Activated T-cell treated with anti-CD3 and anti-CD28 coated beads, Interleukin-2, amount 50 U/mL, for 24 hours (primary cell): ENCODE data around the gene ENC1.

Source experiments
- DNase-seq: peaks from one replicate; pipeline ENCODE4 v3.0.0-alpha.2; 2020
- H3K27ac Mint-ChIP-seq: 2 replicates; pipeline ENCODE4 v1.8.0; 2020; ENCODE audit warnings: mild to moderate bottlenecking, mixed read lengths
- H3K27me3 Mint-ChIP-seq: 2 replicates; pipeline ENCODE4 v1.8.0; 2020; ENCODE audit warnings: mixed read lengths
- H3K36me3 Mint-ChIP-seq: 2 replicates; pipeline ENCODE4 v1.8.0; 2020; ENCODE audit warnings: low read depth, mixed read lengths
- H3K4me1 Mint-ChIP-seq: 2 replicates; pipeline ENCODE4 v1.8.0; 2020; ENCODE audit warnings: low read depth, mixed read lengths
- H3K4me3 Mint-ChIP-seq: 2 replicates; pipeline ENCODE4 v1.8.0; 2020; ENCODE audit warnings: mild to moderate bottlenecking, moderate library complexity, mixed read lengths
- H3K9me3 Mint-ChIP-seq: 2 replicates; pipeline ENCODE4 v1.8.0; 2020; ENCODE audit warnings: mixed read lengths

ENC1 gene

DNA sequence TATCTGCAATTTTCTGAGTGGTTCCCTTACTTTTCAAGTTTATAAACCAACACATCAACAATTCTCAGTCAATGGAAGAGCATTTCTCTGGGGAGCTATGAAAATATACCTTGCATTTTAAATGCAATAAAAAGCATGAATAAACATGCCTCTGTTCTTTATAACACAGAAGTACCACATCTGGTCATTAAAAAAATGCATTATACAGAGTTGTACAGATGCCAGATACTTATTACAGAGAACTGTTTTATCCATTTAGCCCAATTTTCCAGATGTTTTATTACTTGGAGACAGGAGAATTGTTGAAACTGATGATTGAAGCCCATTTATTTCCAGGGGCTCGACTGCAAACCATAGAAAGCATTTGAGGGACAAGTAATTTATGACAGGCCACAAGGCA, 25.3 kb upstream of the ENC1 start:
- Mint-ChIP-seq H3K4me1 (no peaks in the 10 kb centered on the region), H3K9me3 (no peaks in the 10 kb centered on the region), H3K27ac (no peak overlapping the region), H3K27me3 (peaks cover 24% of the 10 kb centered on the region), H3K4me3 (no peak overlapping the region), H3K36me3 (no peaks in the 10 kb centered on the region)
- no peak for DNase-seq

GRCh38 chr5:74665273-74665672, 24.7 kb upstream of the ENC1 start:
- Mint-ChIP-seq H3K4me1 (no peaks in the 10 kb centered on the region), H3K36me3 (no peaks in the 10 kb centered on the region), H3K4me3 (no peak overlapping the region), H3K9me3 (no peaks in the 10 kb centered on the region), H3K27me3 (peaks cover 28% of the 10 kb centered on the region), H3K27ac (no peak overlapping the region)
- DNase-seq, result no peak

DNA sequence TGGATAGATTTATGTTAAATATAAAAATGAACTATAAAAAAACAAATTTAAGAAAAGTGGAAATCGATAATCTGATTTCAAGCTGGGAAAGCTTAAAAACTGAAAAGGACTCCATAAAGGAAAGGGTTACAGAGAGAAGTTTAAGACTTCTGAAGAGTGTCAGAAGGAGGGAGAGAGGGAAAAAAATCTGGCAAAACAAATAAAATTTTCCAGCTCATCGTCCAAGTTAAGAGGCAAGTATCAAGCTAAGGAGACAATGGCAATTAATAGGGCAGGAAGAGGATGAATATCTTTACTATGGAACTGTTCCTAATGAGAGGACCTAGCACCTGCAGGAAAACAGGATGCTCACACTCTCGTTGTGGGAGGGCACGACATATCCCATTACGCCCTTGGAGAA, 24.0 kb upstream of the ENC1 start:
- DNase-seq, result no peak
- no peaks in the 10 kb centered on the region for H3K36me3 Mint-ChIP-seq
- H3K27me3 Mint-ChIP-seq, result peaks cover 30% of the 10 kb centered on the region
- no peaks in the 10 kb centered on the region for H3K4me1 Mint-ChIP-seq
- no peaks in the 10 kb centered on the region for H3K9me3 Mint-ChIP-seq
- H3K4me3 Mint-ChIP-seq, result no peak overlapping the region
- no peak overlapping the region for H3K27ac Mint-ChIP-seq

- Mint-ChIP-seq H3K9me3 (no peaks in the 10 kb centered on the region), H3K4me3 (no peak overlapping the region), H3K4me1 (no peaks in the 10 kb centered on the region), H3K27me3 (peaks cover 26% of the 10 kb centered on the region), H3K27ac (no peak overlapping the region), H3K36me3 (no peaks in the 10 kb centered on the region)
- DNase-seq, result no peak
These were observed 20.3 kb upstream of the ENC1 start for GRCh38 chr5:74660873-74661272.

GRCh38 chr5:74660140-74660539, 19.6 kb upstream of the ENC1 start:
- no peak overlapping the region for H3K27ac Mint-ChIP-seq
- H3K9me3 Mint-ChIP-seq, result no peaks in the 10 kb centered on the region
- no peaks in the 10 kb centered on the region for H3K36me3 Mint-ChIP-seq
- no peak for DNase-seq
- H3K27me3 Mint-ChIP-seq, result peaks cover 26% of the 10 kb centered on the region
- H3K4me1 Mint-ChIP-seq, result no peaks in the 10 kb centered on the region
- no peak overlapping the region for H3K4me3 Mint-ChIP-seq

GRCh38 chr5:74659172-74659571, 18.6 kb upstream of the ENC1 start:
- Mint-ChIP-seq H3K36me3 (no peaks in the 10 kb centered on the region), H3K9me3 (no peaks in the 10 kb centered on the region), H3K27ac (no peak overlapping the region), H3K27me3 (peaks cover 26% of the 10 kb centered on the region), H3K4me1 (no peaks in the 10 kb centered on the region), H3K4me3 (no peak overlapping the region)
- DNase-seq, result no peak

DNA sequence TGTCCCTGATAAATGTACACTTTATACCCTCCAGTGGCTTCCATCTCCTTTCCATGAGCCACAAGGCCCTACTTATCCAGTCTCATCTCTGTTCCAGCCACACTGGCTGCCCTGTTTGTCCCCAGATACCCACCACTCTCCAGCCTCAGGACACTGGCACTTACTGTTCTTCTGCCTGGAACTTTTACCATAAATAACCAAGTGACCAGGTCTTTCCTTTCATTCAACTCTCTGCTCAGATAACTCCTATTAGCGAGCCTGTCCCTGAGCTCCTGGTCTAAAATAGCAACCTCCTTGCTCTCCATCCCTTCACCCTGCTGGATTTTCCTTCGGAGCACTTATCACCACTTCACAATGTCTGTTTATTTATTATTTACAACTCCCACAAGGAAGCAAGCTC, 16.6 kb upstream of the ENC1 start:
- H3K4me3 Mint-ChIP-seq, result no peak overlapping the region
- no peaks in the 10 kb centered on the region for H3K4me1 Mint-ChIP-seq
- H3K36me3 Mint-ChIP-seq, result no peaks in the 10 kb centered on the region
- H3K27ac Mint-ChIP-seq, result no peak overlapping the region
- no peak for DNase-seq
- no peaks in the 10 kb centered on the region for H3K9me3 Mint-ChIP-seq
- H3K27me3 Mint-ChIP-seq, result peaks cover 13% of the 10 kb centered on the region

DNA sequence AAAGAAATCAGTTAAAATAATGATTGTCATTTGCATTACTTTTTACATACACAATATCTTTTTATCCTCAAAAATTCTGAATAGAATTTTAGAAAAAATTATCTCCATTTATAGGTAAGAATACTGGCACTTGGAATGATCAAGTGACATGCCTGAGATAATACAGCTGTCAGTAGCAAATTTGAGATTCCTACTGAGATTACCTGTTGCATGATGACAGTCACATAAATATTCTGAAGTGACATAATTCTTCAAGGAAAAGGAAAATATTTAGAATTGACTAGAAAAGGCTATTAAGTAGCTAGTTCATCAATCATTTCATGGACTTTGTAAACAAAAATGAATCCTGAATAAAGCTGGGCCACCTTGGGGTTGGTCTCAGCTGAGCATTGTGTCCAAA, 15.2 kb upstream of the ENC1 start:
- Mint-ChIP-seq H3K27me3 (peaks cover 7% of the 10 kb centered on the region), H3K9me3 (no peaks in the 10 kb centered on the region), H3K4me1 (no peaks in the 10 kb centered on the region), H3K27ac (no peak overlapping the region), H3K4me3 (no peak overlapping the region), H3K36me3 (no peaks in the 10 kb centered on the region)
- DNase-seq, result no peak

DNA sequence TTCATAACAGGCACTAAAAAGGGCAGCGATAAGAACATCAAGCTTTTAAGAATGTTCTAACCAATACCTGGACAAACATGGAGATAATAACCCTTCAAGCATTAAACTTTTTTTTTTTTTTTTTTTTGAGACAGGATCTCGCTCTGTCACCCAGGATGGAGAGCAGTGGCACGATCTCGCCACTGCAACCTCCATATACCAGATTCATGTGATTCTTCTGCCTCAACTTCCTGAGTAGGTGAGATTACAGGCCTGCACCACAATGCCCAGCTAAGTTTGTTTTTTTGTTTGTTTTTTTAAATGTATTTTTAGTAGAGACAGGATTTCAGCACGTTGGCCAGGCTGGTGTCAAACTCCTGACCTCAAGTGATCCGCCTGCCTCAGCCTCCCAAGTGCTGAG, 14.7 kb upstream of the ENC1 start:
- DNase-seq, result no peak
- no peaks in the 10 kb centered on the region for H3K4me1 Mint-ChIP-seq
- no peak overlapping the region for H3K27ac Mint-ChIP-seq
- no peak overlapping the region for H3K4me3 Mint-ChIP-seq
- peaks cover 8% of the 10 kb centered on the region for H3K27me3 Mint-ChIP-seq
- no peaks in the 10 kb centered on the region for H3K9me3 Mint-ChIP-seq
- H3K36me3 Mint-ChIP-seq, result no peaks in the 10 kb centered on the region

GRCh38 chr5:74653991-74654390, 13.5 kb upstream of the ENC1 start:
- DNase-seq, result no peak
- Mint-ChIP-seq H3K36me3 (no peaks in the 10 kb centered on the region), H3K4me1 (no peaks in the 10 kb centered on the region), H3K4me3 (no peak overlapping the region), H3K27me3 (peaks cover 11% of the 10 kb centered on the region), H3K27ac (no peak overlapping the region), H3K9me3 (no peaks in the 10 kb centered on the region)

GRCh38 chr5:74652576-74652975, 12.0 kb upstream of the ENC1 start:
- Mint-ChIP-seq H3K36me3 (no peaks in the 10 kb centered on the region), H3K27ac (no peak overlapping the region), H3K4me1 (no peaks in the 10 kb centered on the region)

GRCh38 chr5:74651710-74652109, 11.2 kb upstream of the ENC1 start:
- no peak for DNase-seq
- Mint-ChIP-seq H3K4me1 (no peaks in the 10 kb centered on the region), H3K27me3 (peaks cover 14% of the 10 kb centered on the region), H3K27ac (no peak overlapping the region), H3K4me3 (no peak overlapping the region), H3K36me3 (no peaks in the 10 kb centered on the region), H3K9me3 (no peaks in the 10 kb centered on the region)

More at GRCh38 chr5:74652576-74652975, 12.0 kb upstream of the ENC1 start:
- Mint-ChIP-seq H3K4me3 (no peak overlapping the region), H3K27me3 (peaks cover 11% of the 10 kb centered on the region), H3K9me3 (no peaks in the 10 kb centered on the region)
- no peak for DNase-seq

DNA sequence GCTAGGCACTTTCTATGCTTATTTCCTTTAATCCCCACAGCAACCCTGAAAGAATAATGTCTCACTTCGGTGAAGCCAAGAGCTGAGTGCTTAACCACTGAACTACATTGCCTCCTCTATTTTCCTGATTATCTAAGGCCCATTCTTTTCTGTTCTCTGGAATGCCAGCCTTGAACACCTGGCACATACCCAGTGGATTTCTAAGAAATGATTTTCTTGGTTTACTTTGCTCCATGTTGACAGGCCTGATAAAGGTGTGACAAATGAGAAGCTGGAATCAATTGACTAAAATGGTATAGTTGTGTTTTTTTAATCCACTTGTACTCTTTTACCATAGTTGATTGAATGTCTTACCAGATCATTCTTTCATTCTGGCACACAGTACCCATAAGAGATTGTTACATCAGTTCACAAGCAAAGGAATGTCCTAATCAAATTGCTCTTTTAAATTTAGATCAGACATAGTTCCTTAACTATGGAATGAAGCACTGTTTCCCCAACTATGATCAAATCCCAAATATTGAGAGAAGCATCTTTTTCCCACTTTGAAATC, 9.0 kb upstream of the ENC1 start:
- no peak for DNase-seq
- Mint-ChIP-seq H3K27me3 (peaks cover 17% of the 10 kb centered on the region), H3K4me1 (no peaks in the 10 kb centered on the region), H3K27ac (no peak overlapping the region), H3K36me3 (no peaks in the 10 kb centered on the region), H3K9me3 (no peaks in the 10 kb centered on the region), H3K4me3 (no peak overlapping the region)

DNA sequence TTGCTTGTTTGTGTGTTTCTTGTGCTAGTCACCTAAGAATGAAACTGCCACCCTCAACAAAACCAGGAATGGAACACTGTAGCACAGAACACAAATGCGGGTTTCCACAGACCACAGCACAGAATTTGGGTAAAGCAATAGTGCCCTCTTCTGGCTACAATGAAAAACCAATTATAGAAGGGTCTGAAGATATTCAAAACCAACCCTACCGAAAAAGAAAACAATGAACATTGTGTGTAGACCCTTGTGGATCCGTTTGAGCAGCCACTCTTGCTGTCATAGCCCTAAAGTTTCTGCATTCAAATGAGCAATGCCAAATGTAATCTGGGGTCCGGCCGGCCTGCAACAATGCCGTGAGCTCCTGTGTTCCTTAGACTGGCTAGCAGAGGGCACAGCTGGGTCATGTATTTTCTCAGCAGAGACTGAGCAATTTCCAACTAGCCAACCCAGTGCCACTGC, 8.3 kb upstream of the ENC1 start:
- no peak overlapping the region for H3K27ac Mint-ChIP-seq
- H3K9me3 Mint-ChIP-seq, result no peaks in the 10 kb centered on the region
- H3K36me3 Mint-ChIP-seq, result no peaks in the 10 kb centered on the region
- H3K27me3 Mint-ChIP-seq, result peaks cover 23% of the 10 kb centered on the region
- no peak for DNase-seq
- no peaks in the 10 kb centered on the region for H3K4me1 Mint-ChIP-seq
- H3K4me3 Mint-ChIP-seq, result no peak overlapping the region

GRCh38 chr5:74647096-74647495, 6.6 kb upstream of the ENC1 start:
- Mint-ChIP-seq H3K4me1 (peaks cover 4% of the 10 kb centered on the region), H3K9me3 (no peaks in the 10 kb centered on the region), H3K27ac (no peak overlapping the region), H3K27me3 (peaks cover 39% of the 10 kb centered on the region), H3K36me3 (no peaks in the 10 kb centered on the region), H3K4me3 (no peak overlapping the region)
- no peak for DNase-seq

DNA sequence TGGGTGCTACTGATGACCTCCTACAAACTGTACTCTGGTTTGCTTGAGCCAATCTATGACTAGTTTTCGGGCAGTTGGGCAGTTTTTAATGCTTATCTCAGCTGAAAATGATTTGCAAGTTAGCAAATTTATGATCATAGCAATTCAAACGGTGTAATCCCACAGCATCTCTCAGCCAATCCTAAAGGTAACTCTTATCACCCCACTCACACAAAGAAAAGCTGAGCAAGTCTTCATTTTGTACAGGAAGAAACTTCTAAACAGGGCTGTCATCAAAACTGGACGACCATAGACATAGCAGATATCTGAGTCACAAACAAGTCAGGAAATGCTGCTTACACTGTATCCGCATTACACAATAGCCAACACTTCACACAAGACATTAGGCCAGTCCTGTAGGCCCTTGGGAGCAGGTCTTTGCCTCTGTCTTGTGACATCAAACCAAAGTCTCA, 2.6 kb upstream of the ENC1 start:
- DNase-seq, result no peak
- no peak overlapping the region for H3K4me3 Mint-ChIP-seq
- H3K9me3 Mint-ChIP-seq, result no peaks in the 10 kb centered on the region
- no peaks in the 10 kb centered on the region for H3K36me3 Mint-ChIP-seq
- H3K27ac Mint-ChIP-seq, result no peak overlapping the region
- peaks cover 59% of the 10 kb centered on the region for H3K27me3 Mint-ChIP-seq
- peaks cover 35% of the 10 kb centered on the region for H3K4me1 Mint-ChIP-seq
